GM21515 (cell line): ENCODE data around the gene LKAAEAR1.

ENCODE experiments used
- ATAC-seq: cut with Tn5 transposase; IDR thresholded peaks from one replicate; pipeline ENCODE4 v1.9.1; 2021; ENCODE audit not compliant: unreplicated experiment

Gene LKAAEAR1

GRCh38 chr20:64080813-64081623 is 3.2 kb downstream of the LKAAEAR1 start:
- no peak for ATAC-seq

- no peak for ATAC-seq
Measured at GRCh38 chr20:64080013-64080812, 4.0 kb downstream of the LKAAEAR1 start, which contains the start of gene OPRL1. OPRL1 (plus strand) TSS chr20:64080082; CDS start chr20:64092721, 12,639 bp downstream.

GRCh38 chr20:64079273-64080012 is 4.8 kb downstream of the LKAAEAR1 start, which contains the start of gene RGS19:
RGS19 (minus strand) TSS chr20:64079518; CDS start chr20:64076886, 2,632 bp downstream.
- ATAC-seq, result peak; percentile 43

- ATAC-seq, result no peak
Measured at GRCh38 chr20:64078934-64079272, 5.3 kb downstream of the LKAAEAR1 start.

GRCh38 chr20:64077876-64078551 is 6.2 kb downstream of the LKAAEAR1 start:
- no peak for ATAC-seq

- no peak for ATAC-seq
Measured at GRCh38 chr20:64077541-64077875, 6.7 kb downstream of the LKAAEAR1 start.

GRCh38 chr20:64077094-64077493 is 7.1 kb downstream of the LKAAEAR1 start:
- no peak for ATAC-seq

GRCh38 chr20:64076061-64076997 is 7.9 kb downstream of the LKAAEAR1 start:
- ATAC-seq, result no peak

GRCh38 chr20:64075556-64075955 is 8.6 kb downstream of the LKAAEAR1 start:
- ATAC-seq, result no peak

GRCh38 chr20:64074963-64075362 is 9.2 kb downstream of the LKAAEAR1 start:
- no peak for ATAC-seq

- no peak for ATAC-seq
Measured at GRCh38 chr20:64074184-64074789, 9.9 kb downstream of the LKAAEAR1 start.

- ATAC-seq, result no peak
Measured at GRCh38 chr20:64073476-64074183, 10.6 kb downstream of the LKAAEAR1 start.

- ATAC-seq, result no peak
Measured at GRCh38 chr20:64072498-64073063, 11.6 kb downstream of the LKAAEAR1 start.

GRCh38 chr20:64071341-64072332 is 12.6 kb downstream of the LKAAEAR1 start:
- no peak for ATAC-seq

- ATAC-seq, result no peak
Measured at GRCh38 chr20:64070244-64070993, 13.8 kb downstream of the LKAAEAR1 start.

- no peak for ATAC-seq
Measured at GRCh38 chr20:64069614-64070243, 14.5 kb downstream of the LKAAEAR1 start.
